ENCODE data around the gene C6orf132.
A peak's percentile ranks its signal among the peaks of the same experiment; 100 is the strongest.
"Not testable (repeated sequence)": the region's sequence is repeated elsewhere in the genome, so short reads cannot be mapped to it uniquely, and the experiment has no call there.

Gene C6orf132

DNA sequence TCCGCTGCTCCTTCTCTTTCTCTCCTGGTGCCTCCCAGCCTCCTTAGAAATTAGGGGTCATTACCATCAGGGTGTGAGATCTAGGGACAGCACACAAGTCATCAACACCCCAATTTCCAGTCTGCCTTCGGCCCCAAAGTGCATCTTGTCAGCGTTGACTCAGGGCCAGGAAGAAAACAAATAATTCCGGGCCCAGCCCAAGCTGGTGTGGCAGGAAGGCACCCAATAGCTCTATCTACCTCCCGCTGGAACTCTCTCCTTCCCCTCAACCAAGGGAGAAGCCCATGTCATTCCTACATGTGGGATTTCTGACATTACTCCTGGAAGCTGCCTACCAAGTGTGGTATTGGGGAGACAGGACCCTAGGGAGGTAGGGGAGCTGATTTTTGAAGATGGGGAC lies 11.5 kb upstream of the C6orf132 start:
- TF ChIP-seq GATA1 (IDR thresholded peaks at IDR 0.05; ENCODE audit: low read depth, low read length) (no peak), POLR2A (IDR thresholded peaks at IDR 0.05; ENCODE audit: low read length) (no peak)
- DNase-seq: no peak

DNA sequence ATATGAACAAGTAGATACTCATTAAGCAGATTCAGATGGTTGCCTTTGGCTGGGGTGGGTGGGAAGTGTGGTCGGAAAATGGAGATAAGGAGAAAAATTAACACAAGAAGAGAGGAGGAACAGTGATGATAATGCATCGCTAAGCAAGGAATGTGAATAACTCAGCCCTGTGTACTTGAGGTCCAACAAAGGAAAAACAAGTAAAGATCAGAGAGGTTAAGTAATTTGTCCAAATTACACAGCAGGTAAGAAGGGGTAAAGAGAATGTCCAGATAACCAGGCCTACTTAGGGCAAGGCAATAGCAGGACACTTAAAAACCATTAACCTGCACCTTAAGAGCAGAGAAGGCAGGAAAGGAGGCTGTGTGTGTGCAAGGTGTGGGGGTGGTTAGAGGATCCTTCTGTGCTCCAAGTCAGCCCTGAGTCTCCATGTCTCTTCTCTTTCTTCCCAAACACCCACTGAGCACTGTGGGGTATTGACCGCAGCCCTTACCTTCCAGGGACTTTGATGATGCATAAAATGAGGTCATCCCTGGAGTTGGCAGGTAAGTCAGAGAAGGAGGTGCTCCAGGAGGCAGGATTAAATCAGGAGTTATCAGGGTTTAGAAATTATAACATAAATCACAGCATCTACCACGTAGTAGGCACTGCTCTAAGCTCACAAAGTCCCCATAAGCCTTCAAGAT lies 10.3 kb upstream of the C6orf132 start:
- DNase-seq: not testable (repeated sequence)

- TF ChIP-seq POLR2A (IDR thresholded peaks at IDR 0.05; ENCODE audit: low read length) (no peak), GATA1 (IDR thresholded peaks at IDR 0.05; ENCODE audit: low read depth, low read length) (no peak)
- no peak for DNase-seq
Observed at GRCh38 chr6:42152024-42152423, 9.6 kb upstream of the C6orf132 start.

DNA sequence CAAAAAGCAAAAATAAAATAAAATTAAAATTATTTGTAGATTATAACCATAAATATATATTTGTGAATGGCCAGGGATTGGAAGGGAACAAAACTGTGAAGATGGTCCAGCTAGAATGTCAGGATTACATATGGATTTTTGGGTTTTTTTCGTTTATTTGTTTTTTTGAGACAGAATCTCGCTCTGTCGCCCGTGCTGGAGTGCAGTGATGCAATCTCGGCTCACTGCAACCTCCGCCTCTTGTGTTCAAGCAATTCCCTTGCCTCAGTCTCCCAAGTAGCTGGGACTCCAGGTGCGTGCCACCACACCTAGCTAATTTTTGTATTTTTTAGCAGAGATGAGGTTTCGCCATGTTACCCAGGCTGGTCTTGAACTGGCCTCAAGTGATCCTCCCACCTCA lies 7.8 kb upstream of the C6orf132 start:
- no peak for DNase-seq
- TF ChIP-seq GATA1 (IDR thresholded peaks at IDR 0.05; ENCODE audit: low read depth, low read length) (no peak), POLR2A (IDR thresholded peaks at IDR 0.05; ENCODE audit: low read length) (no peak)

DNA sequence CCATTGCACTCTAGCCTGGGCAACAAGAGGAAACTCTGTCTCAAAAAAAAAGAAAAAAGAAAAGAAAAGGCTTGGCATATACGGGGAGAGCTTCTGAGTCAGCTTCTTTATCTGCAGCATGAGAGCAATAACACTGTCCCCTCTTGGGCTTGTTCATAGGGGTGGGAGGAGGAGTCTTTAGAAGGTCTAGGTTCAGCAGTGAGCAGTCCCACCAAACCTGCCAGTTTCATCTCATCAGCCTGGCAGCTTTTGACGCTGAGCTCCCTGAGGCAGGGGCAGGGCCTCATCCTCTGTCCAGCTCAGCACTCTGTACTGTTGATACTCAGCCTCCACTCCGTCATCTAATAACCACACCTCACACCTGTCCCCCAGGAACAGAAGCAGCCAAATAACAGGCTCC lies 5.6 kb upstream of the C6orf132 start:
- TF ChIP-seq GATA1 (IDR thresholded peaks at IDR 0.05; ENCODE audit: low read depth, low read length) (no peak), POLR2A (IDR thresholded peaks at IDR 0.05; ENCODE audit: low read length) (no peak)
- DNase-seq: no peak

DNA sequence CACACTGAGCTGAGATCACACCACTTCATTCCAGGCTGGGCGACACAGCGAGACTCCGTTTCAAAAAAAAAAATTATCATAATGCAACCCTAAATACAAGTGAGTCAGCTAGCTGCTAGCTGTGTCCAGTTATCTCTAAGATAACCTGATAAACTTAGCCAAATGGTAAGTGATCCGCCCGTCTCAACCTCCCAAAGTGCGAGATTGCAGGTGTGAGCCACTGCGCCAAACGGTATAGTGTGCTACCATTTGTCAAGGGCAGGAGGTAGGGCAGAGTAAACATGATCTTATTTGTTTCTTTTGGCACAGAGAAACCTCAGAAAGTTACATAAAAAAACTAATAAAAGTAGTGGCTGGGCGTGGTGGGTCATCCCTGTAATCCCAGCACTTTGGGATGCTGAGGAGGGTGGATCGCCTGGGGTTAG lies 4.7 kb upstream of the C6orf132 start:
- no peak for DNase-seq
- TF ChIP-seq POLR2A (IDR thresholded peaks at IDR 0.05; ENCODE audit: low read length): no peak
- TF ChIP-seq GATA1 (IDR thresholded peaks at IDR 0.05; ENCODE audit: low read depth, low read length): no peak

GRCh38 chr6:42141603-42142117 lies 760 bp downstream of the C6orf132 start:
- DNase-seq: no peak
- no peak for TF ChIP-seq POLR2A (IDR thresholded peaks at IDR 0.05; ENCODE audit: low read length)
- no peak for TF ChIP-seq GATA1 (IDR thresholded peaks at IDR 0.05; ENCODE audit: low read depth, low read length)

- TF ChIP-seq POLR2A (IDR thresholded peaks at IDR 0.05; ENCODE audit: low read length): no peak
- no peak for TF ChIP-seq GATA1 (IDR thresholded peaks at IDR 0.05; ENCODE audit: low read depth, low read length)
- DNase-seq: no peak
Observed at GRCh38 chr6:42140756-42141602, 1.4 kb downstream of the C6orf132 start.

GRCh38 chr6:42140032-42140431 lies 2.4 kb downstream of the C6orf132 start:
- no peak for TF ChIP-seq POLR2A (IDR thresholded peaks at IDR 0.05; ENCODE audit: low read length)
- TF ChIP-seq GATA1 (IDR thresholded peaks at IDR 0.05; ENCODE audit: low read depth, low read length): no peak
- no peak for DNase-seq

- TF ChIP-seq GATA1 (IDR thresholded peaks at IDR 0.05; ENCODE audit: low read depth, low read length): no peak
- no peak for TF ChIP-seq POLR2A (IDR thresholded peaks at IDR 0.05; ENCODE audit: low read length)
- DNase-seq: peak; percentile 30 to 62
Observed at GRCh38 chr6:42138630-42139619, 3.5 kb downstream of the C6orf132 start.

DNA sequence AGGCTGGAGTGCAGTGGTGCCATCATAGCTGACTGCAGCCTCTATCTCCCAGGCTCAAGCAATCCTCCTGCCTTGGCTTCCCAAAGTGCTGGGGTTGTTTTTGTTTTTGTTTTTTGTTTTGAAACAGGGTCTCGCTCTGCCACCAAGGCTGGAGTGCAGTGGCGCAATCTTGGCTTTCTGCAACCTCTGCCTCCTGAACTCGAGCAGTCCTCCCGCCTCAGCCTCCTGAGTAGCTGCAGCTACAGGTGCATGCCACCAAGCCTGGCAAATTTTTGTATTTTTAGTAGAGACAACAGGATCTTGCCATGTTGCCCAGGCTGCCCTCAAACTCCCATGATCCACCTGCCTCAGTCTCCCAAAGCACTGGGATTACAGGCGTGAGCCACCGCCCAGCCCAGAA lies 4.2 kb downstream of the C6orf132 start:
- DNase-seq: no peak
- TF ChIP-seq POLR2A (IDR thresholded peaks at IDR 0.05; ENCODE audit: low read length) (no peak), GATA1 (IDR thresholded peaks at IDR 0.05; ENCODE audit: low read depth, low read length) (no peak)

- TF ChIP-seq GATA1 (IDR thresholded peaks at IDR 0.05; ENCODE audit: low read depth, low read length): no peak
- TF ChIP-seq POLR2A (IDR thresholded peaks at IDR 0.05; ENCODE audit: low read length): no peak
- DNase-seq: no peak
Observed at GRCh38 chr6:42137194-42137753, 5.1 kb downstream of the C6orf132 start.

- DNase-seq: peak; percentile 39 to 48
Observed at GRCh38 chr6:42136508-42137193, 5.8 kb downstream of the C6orf132 start.

More at GRCh38 chr6:42136508-42137193, 5.8 kb downstream of the C6orf132 start:
- TF ChIP-seq GATA1 (IDR thresholded peaks at IDR 0.05; ENCODE audit: low read depth, low read length) (no peak), POLR2A (IDR thresholded peaks at IDR 0.05; ENCODE audit: low read length) (no peak)
